Measurements from ENCODE around the gene COL6A2. TPM values are rescaled to one million over a fixed set of nuclear protein-coding genes. Genes with fewer than 3 reads are reported as not detected.
A peak's percentile ranks its signal among the peaks of the same experiment; 100 is the strongest.

The COL6A2 gene
- total and polyA plus RNA-seq, 2 experiments from 2014 or later = 28.4 to 89.2 TPM

- no peak for TF ChIP-seq ZNF462 (CRISPR knock-in tag; IDR thresholded peaks at IDR 0.05)
- no peak for TF ChIP-seq STAT1 (IDR thresholded peaks at IDR 0.05; ENCODE audit: unreplicated experiment)
These were observed 42.0 kb upstream of the COL6A2 start (continued) for GRCh38 chr21:46055863-46056281.

GRCh38 chr21:46056450-46056903 lies 41.4 kb upstream of the COL6A2 start:
- H2AFZ ChIP-seq = peak overlapping the region; percentile 88
- no peaks in the 10 kb centered on the region for H3K79me2 ChIP-seq (replicated peaks; ENCODE audit: insufficient read depth)
- Mint-ChIP-seq H3K27ac (no peak overlapping the region), H3K4me1 (peaks cover 8% of the 10 kb centered on the region), H3K27me3 (ENCODE audit: insufficient read depth, low read depth, poor library complexity) (peaks cover 9% of the 10 kb centered on the region), H3K4me3 (no peak overlapping the region), H3K36me3 (ENCODE audit: low read depth) (peaks cover 22% of the 10 kb centered on the region), H3K9me3 (peaks cover 40% of the 10 kb centered on the region)
- ATAC-seq = peak; percentile 76
- no peaks in the 10 kb centered on the region for H4K20me1 ChIP-seq (replicated peaks; ENCODE audit: insufficient read depth)
- no peaks in the 10 kb centered on the region for H3K9me2 ChIP-seq (ENCODE audit: insufficient read depth)
- no peak overlapping the region for H3K4me2 ChIP-seq
- H3K27me3 ChIP-seq (ENCODE audit: insufficient read depth) = no peaks in the 10 kb centered on the region
- no peak overlapping the region for H3K4me3 ChIP-seq
- H3F3A ChIP-seq (replicated peaks; ENCODE audit: low read depth) = 0 out of 2 replicates have a peak, but pooled peaks cover 9% of the 10 kb centered on the region
- no peak overlapping the region for H3K27ac ChIP-seq (ENCODE audit: low read depth)
- peak; percentile 51 for DNase-seq (ENCODE audit: low spot score)
- no peaks in the 10 kb centered on the region for H3K36me3 ChIP-seq (ENCODE audit: insufficient read depth)
- H3K4me1 ChIP-seq (ENCODE audit: insufficient read depth) = no peaks in the 10 kb centered on the region
- no peak for TF ChIP-seq JUNB (IDR thresholded peaks at IDR 0.05; ENCODE audit: unreplicated experiment)
- TF ChIP-seq POLR2AphosphoS5 (IDR thresholded peaks at IDR 0.05; ENCODE audit: low read depth) = no peak
- no peak for TF ChIP-seq EZH2 (IDR thresholded peaks at IDR 0.05; ENCODE audit: low read depth, unreplicated experiment)
- TF ChIP-seq CREB1 (CRISPR knock-in tag; IDR thresholded peaks at IDR 0.05; ENCODE audit: low read depth) = no peak
- TF ChIP-seq REST (IDR thresholded peaks at IDR 0.05; ENCODE audit: unreplicated experiment) = no peak
- no peak for TF ChIP-seq EZH2phosphoT487 (IDR thresholded peaks at IDR 0.05; ENCODE audit: unreplicated experiment)
- no peak for TF ChIP-seq ZNF114 (CRISPR knock-in tag; IDR thresholded peaks at IDR 0.05)
- no peak for TF ChIP-seq STAT1 (IDR thresholded peaks at IDR 0.05; ENCODE audit: unreplicated experiment)
- no peak for TF ChIP-seq ETS1 (IDR thresholded peaks at IDR 0.05)
- TF ChIP-seq NANOG (IDR thresholded peaks at IDR 0.05; ENCODE audit: borderline replicate concordance) = no peak

All from GM23338 (cell line).